ENCODE data around the gene RNF152.
A peak's percentile ranks its signal among the peaks of the same experiment; 100 is the strongest.

Gene RNF152, protein sequence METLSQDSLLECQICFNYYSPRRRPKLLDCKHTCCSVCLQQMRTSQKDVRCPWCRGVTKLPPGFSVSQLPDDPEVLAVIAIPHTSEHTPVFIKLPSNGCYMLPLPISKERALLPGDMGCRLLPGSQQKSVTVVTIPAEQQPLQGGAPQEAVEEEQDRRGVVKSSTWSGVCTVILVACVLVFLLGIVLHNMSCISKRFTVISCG

DNA sequence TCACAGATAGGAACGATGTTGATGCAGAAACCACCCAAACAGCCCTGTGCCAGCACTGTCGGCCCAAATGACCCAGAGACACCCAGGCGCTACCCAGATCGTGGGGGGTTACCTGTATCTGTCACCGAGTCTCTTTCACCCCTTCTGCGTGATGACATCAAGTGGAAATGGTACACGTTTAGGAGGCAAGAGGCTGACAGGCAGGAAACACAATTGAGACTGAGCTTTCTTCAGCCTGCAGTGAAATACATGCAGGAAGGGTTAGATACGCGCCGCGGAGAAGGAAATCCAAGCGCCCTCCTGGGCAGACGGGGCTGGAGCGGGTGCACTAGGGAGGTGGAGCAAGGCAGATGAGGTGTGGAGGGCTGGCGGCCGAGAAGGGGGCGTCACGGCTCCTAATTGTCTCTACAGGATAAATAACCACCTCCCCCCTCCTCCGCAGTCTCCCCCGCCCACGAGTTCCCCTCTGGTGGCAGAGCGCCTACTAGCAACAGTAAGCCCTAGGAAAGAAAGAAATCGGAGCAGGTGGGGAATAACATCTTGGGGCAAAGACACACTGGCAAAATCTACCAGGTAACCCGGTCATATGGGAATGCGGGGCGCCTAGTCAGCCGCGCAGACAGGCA lies at the start of gene RNF152:
RNF152 (minus strand) TSS at position 325 of the 626 bp plus-strand sequence. CDS start 76,544 bp downstream, outside the sequence.
- DNase-seq = peak; percentile 44

DNA sequence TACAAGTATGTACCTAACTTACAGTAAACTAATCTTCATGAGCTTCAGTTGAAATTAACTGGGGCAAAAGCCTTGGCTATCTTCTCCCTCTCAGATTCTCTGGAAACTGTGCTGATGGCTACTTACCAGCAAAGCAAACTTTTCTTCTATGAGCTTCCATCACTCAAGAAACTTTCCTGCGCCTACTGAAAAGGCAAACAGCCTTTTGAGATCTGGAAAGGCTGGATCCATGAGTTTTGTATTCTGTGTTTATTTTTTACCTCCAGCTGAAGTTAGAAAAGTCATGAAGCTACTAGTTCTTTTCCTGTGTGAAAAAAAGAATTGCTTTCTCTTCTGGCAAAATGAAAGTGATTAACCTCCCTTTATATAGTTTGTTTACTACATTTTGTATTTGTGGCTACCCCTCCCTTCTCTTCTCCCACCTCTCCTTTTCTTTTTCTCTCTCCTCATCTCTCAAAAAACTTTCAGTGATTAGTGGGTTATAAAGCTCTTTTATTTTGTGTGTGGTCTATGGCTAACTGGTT lies 49.2 kb upstream of the RNF152 start:
- no peak for DNase-seq

DNA sequence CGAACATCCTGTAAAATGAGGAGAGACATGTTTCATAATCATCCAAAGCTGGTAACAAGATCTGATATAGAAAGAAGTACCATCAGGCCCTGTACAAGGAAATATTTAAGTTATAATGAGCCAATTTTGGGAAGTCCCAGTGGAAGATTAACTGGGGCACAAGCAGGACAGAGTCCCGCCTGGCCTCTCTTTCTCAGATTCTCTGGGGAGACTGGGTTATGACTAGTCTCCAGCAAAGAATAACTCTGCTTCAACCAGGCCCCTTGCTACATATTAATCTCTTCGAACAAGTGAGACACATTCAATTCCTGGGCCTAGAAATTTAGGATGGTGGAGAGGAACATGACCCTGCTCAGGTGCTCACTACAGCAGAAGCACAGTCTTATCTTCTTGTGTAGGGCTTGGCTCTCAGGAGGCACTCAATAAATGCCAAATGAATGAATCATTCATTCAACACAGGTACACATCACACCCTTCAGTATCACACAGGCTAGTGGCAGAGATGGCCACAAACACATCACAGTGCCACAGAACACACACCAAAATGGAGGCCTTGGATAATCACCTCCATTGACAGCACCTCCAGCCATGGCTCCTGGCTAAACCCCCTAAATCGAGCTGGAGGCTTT lies 46.4 kb upstream of the RNF152 start:
- DNase-seq = no peak

DNA sequence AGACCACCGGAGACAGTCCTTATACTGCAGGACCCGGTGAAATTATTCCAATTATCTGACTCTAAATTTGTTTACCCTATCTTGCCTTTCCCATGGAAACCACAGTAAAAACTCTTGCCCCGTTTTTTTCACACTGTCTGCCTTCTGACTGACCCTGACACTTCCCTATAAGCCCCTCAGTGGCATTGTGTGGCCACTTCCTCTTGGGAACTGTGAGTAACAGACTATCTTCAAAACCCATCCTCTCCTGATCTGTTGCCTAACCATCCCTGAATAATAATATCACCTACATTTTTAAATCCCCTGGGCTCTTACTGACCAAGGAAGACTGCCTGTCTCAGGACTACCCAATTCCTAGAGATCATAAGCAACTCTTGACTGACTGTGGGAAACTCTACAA lies 42.6 kb upstream of the RNF152 start:
- DNase-seq = no peak

DNA sequence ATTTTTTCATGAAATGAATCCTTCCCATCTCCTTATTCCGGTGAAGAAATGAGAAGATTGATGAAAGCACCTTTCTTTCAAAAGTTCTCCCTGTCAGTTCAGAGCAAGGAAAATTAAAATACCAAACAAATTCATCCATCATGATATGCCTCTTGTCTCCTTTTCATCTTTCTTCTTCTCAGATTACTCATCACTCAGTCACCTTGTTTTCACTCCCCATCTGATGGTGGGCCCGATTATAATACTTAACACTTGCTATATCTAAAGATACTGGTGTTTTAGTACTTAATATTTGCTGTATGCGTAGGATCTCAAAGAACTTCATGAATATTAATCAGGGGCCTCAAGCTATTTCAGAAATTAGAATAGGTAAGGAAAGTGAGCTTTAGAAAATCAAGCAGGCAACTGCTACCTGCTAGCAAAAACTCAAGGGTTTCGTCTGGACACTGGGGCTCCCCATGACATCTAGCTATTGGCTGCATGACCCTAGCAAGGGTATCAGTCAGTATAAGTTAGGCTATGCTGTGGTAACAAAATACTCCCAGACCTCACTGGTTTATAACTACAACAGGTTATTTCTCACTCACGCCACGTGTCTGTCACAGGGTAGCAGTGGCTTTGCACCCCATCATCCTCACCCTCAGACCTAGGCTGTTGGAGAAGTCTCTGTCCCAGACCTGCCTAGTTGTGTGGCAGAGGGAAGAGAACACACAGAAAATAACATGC lies 39.0 kb upstream of the RNF152 start:
- DNase-seq = no peak

DNA sequence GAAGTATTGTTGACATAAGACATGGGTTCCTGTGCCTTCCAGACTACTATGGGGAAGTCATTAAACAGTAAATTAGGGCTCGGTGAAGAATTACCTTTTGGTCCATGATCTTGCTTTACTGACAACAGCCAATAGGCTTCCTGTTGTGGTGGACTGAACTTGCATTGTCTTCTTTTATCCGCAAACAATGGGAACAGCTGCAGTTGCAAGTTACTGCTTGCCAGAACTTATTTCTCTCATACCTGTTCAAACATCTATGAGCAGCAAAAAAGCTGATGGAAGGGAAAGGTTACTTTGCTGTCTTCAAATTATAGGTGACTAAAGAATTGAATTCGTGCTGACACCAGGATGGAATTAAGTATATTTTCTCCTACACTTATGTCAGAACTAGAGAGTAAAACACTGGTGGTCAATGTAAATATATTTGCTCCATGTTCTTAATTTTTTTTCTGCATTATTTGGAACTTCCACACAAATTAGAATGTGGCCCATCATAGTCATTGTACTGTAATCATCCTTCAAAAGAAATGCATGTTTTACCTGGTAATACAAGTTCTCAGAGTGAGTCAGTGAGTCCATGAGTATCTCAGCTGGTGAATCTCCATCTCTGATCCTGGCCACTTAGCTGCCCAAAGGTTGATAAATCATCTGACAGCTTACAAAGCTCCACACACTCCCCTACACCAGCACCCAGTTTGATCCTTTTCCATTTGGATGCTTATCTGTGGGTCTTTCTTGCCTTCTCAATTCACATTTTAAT lies 37.3 kb upstream of the RNF152 start:
- no peak for DNase-seq

DNA sequence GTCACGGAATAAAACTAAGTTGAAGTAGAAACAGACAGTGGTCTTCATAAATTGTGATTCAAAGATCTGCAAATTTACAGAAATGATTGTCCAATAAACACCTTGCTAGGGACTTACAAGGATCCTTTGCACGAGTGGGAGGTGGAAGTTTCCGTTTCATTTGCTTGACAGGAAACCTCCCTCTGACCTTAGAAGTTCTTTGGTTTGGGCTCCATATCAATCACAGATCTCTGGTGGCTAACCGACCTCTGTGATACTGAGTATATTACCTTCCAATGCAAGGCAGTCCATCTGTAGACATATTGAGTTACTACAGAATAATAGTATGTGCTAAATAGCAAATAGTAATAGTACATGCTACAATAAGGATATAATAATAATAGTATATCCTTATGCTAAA lies 33.7 kb upstream of the RNF152 start:
- no peak for DNase-seq

DNA sequence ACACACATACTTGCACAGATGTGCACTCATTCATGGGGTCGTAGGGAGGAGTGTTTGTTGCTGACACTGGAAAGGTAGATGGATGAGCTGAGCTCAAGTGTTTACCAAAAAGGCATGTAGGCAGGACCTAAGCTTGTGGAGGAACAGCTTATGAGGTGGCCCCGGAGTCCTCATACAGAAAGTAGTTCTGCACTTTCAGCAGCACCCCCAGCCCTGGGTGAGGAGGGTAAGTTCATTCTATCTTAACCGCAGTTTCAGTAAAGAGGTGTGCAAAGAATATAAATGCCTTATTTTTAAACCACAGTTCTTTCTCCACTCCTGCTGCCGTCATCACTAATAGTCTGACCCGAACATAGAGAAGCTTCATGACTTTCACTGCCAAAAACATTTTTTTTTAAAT lies 31.7 kb upstream of the RNF152 start:
- DNase-seq = no peak

DNA sequence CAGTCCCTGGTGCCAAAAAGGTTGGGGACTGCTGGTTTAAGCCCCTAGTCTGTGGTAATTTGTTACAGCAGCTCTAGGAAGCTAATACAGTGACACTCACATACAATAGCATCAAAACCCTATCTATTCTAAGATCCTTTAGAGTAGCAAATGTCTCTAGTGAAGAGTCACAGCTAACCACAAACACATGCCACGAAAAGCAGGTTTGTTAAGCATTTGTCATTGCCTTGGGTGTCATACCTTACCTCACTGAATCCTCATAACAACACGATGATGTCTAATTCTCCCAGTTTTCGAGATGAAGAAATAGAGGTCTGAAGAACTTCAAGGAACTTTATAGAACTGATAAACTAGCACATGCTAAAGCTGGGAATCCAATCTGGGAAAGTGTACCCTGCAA lies 29.6 kb upstream of the RNF152 start:
- DNase-seq = no peak

DNA sequence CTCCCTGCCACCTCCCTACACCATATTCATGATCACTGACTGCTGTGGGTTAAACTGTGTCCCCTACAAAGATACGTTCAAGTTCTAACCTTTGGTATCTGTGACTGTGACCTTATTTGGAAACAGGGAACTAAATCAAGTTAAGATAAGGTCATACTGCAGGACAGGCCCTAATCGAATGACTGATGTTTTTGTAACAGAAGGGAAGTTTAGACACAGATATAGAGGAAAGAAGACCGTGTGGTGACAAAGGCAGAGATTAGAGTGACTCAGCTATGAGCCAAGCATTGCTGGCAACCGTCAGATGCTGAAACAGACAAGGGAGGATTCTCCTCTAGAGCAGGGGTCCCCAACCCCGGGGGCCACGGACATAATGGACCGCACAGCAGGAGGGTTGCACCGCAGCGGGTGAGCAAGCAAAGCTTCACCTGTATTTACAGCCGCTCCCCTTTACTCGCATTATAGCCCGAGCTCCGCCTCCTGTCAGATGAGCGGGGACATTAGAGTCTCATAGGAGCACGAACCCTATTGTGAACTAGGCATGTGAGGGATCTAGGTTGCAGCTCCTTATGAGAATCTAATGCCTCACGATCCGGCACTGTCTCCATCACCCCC lies 28.9 kb upstream of the RNF152 start:
- DNase-seq = no peak

DNA sequence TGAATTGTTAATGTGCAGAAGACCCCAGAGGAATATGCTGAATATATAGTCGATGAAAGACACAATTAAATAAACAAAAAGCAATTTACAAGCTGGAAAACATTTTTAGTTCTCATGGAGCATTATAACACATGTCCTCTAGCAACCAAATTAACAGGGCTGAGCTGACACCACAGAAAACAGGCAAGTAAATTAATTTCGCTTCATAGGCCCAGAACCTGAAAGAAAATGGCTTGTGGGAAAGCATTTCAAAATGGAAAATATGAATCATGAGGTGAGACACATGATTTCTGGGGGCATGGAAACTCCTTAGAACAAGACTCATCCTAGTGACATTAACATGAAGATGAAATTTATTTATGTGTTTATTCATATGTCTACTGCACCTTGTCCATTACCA lies 25.0 kb upstream of the RNF152 start:
- DNase-seq = no peak

DNA sequence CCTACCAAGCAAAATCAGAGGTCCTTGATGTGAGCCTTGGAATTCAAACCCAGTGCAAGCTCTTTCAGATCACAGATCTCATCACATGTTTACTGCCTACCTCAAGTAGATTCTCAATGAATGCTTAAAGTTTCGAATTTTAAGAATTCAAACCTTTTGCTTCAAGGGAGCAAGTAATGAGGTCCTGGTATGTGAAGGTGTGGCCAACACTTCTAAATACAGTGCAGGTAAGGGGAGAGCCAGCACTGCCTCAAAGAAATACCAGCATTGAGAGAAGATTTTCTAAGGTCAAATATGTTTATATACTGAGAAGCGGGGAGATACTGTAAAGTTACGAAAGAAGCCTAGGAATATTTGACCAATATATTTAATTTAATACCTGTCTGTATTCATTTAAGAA lies 19.7 kb upstream of the RNF152 start:
- DNase-seq = no peak

DNA sequence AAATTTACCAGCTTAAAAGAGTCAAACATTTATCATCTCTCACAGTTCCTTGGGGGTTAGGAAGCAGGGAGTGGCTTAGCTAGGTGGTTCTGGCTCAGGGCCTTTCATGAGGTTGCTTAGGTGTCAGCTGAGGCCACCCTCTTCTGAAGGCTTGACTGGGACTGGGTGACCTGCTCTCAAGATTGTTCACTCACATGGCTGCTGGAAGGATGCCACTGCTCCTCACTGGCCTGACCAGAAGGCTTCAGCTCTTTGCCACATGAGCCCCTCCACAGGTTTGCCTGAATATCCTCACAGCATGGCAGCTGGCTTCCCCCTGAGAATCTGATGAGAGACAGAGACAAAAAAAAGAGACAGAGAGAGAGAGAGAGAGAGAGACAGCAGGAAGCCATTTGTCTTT lies 17.3 kb upstream of the RNF152 start:
- DNase-seq = no peak

DNA sequence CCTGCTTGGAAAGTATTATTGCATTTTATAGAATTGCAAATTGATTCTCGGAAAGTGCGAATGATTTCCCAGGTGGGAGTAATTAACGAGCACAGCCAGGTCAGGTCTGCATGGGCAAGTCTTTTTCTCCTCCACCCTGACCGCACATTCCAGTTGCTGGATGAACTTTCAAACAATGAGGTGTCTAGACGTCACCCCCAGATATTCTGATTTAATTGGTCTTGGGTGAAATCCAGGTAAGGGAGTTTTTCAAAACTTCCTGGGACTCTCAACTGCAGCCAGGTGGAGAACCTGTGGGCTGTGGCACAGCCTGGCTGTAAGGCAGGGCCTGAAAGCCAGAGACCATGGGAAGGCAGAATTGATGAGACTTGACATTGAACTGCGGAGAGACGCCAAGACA lies 15.9 kb upstream of the RNF152 start:
- no peak for DNase-seq

DNA sequence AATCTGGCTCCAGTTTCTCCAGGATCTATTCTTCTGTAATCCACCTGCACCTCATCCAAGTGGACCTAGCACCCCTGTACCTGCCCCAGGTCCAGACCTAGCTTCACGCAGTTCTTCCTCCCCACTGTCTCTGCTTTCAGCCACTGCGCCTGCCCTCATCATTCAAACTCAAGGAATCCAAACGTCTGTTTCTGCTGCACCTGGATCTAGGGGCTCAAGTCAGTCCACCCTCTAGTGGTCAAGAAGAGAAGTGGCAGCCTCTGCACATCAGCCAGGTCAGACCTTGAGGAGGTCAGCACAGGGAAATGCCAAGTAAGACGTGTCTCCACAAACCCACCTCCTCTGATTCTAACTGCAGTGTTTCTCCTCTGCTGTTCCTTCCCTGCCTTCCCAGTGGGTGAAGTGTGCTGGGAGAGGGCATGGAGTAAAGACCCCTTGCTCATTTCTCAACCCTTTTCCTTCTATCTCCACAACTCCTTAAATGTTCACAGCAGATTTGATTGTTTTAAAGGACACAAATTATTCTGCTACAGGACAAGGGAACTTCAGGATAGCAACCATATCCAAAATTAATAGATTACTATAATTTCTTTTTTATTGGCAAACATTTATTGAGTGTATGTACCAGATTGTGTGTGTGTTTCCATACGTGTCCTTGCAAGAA lies 8.6 kb upstream of the RNF152 start:
- DNase-seq = peak; percentile 35

DNA sequence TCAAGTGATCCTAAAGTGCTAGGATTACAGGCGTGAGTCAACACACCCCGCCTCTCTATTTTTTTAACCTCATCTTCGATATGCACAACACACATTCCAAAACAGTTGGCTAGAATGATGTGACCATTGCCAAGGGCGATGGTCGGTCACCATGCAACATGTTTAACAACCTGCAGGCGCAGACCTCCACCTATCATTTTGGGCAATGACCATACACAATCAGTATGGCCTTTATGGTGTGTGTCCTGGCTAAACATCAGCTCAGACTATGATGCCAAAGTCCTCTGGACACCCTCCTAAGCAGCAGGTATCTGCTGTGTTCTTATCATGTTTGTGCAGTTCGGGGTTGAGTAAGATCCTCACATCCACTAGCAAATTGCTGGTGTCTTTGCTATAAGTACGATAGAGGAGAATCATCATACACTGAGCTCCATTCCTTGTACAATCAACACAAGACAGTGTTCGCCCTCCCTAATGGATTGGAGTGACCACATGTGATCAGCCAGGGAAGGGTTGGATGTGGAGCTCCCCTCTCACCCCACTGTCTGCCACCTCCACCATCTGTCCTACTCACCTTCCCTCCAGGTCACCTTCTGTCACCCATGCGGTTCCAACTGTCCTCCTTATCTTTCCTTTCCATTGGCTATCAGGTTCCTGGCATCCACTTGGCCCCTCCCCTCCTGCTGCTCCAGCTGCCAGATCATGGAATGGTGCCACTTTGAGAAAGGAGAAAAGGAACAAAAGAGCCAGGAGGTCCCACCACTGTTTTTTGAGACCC lies 7.9 kb upstream of the RNF152 start:
- DNase-seq = no peak

DNA sequence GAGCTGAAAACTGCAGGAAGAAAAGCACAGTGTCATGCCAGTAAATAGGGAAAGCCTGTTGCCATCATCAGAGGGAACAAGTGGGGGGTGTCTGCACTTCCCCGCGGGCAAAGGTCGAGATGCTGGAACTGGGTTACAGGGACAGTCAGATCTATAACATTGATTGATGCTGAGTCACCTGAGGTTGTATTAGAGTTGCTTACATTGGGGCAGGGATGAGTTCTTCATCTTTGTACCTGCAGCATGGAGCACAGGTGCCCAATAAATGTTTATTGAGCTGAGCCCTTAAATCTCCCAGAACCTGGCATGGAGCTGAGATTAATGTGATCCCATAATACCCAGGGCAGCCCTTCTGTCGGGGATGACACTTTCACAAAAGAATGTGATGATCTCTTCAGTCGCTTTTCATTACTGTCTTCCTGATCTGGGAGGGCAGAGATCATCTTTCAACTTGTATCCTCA lies 5.9 kb upstream of the RNF152 start:
- DNase-seq = no peak

DNA sequence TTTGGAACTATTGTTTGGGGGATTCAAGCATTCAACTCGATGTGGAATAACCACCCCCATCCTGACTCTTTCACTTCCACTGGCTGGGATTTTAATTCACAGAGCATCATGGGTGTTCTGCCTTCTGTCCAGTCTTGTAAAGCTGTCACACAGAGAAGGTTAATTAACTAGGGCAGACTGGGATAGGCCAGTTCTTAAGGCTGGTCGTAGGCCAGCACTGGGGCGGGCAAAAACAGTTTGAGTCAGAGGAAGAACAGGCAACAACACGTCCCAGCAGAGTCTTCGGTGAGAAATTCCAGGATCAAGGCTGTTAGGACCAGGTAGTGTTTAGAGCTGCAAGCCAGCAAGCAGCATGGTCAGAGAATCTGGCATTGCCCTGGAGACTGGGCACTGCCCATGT lies 4.0 kb upstream of the RNF152 start:
- DNase-seq = no peak

DNA sequence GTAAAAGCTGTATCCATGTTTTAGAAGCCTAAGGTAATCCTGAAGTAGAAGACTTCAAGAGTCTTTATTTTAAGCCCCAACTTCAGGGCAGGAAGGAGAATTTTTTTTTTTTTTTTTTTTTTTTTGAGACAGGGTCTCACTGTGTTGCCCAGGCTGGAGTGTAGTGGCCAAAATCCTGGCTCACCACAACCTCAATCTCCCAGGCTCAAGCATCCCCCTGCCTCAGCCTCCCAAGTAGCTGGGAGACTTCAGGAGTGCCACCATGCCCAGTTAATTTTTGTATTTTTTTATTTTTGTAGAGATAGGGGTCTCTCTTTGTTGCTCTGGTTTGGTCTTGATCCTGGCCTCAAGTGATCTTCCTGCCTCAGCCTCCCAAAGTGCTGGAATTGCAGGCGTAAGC lies 3.3 kb upstream of the RNF152 start:
- no peak for DNase-seq

DNA sequence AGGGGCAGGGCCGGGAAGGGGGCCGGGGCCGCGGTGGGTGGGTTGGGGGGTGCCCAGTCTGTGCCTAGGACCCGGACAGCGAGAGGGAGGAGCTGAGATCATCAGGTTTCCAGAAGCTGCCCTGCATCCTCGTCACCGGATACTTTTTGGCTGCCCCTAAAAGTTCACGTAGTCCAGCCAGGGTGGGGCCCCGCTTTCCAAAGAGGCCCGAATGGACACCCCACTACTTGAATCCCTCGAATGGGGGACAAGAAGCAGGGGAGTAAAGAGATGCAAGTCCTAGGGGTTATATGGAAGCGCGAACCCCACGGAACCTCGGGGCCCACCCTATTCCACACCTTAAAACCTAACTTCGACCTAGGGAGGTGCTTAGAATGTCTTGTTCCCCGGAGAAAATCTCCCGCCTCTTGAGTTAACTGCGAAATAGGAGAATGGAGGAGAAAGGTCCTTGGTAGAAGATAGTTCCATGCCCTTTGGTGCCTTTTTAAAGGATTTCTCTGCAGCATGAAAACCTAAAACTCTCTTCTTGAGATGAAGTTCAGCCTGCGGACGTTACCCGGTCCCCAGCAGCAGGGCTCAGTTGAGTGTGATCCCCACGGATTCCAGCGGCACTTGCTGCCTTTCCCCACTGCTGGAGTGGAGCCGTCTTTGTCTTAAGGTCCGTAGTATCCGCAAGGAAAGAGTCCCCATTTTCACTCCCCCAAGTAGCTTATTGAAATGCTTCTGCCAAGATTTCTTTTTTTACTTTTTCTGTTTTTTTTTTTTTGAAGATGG lies 2.1 kb upstream of the RNF152 start:
- no peak for DNase-seq
